ENCODE results near the gene MYOZ3. TPM values are rescaled to one million over a fixed set of nuclear protein-coding genes. Genes with fewer than 3 reads are reported as not detected.

The MYOZ3 gene
- total RNA-seq, 2 donors from 2014 or later = 2.0 to 3.5 TPM

- no peak for TF ChIP-seq CTCF (IDR thresholded peaks at IDR 0.05)
- Histone ChIP-seq H3K4me3 (peak overlapping the region in 1 of 2 donors; percentile 20), H3K27ac (peak overlapping the region; percentile 89 to 99), H3K27me3 (no peaks in the 10 kb centered on the region), H3K9me3 (no peaks in the 10 kb centered on the region), H3K4me1 (peaks cover 2 to 99% of the 10 kb centered on the region in 2 donors), H3K36me3 (no peaks in the 10 kb centered on the region)
- DNase-seq (ENCODE audit: low spot score) = no peak
Measured at GRCh38 chr5:150615141-150615699, 45.8 kb upstream of the MYOZ3 start.

- DNase-seq (ENCODE audit: low spot score) = no peak
Measured at GRCh38 chr5:150616024-150616470, 45.0 kb upstream of the MYOZ3 start.

GRCh38 chr5:150616506-150616905, 44.5 kb upstream of the MYOZ3 start:
- Histone ChIP-seq H3K9me3 (no peaks in the 10 kb centered on the region), H3K27me3 (no peaks in the 10 kb centered on the region), H3K36me3 (no peaks in the 10 kb centered on the region), H3K4me1 (peaks cover 2 to 94% of the 10 kb centered on the region in 2 donors), H3K4me3 (no peak overlapping the region), H3K27ac (peak overlapping the region; percentile 89 to 99)
- no peak for DNase-seq (ENCODE audit: low spot score)
- TF ChIP-seq CTCF (IDR thresholded peaks at IDR 0.05) = no peak

More at GRCh38 chr5:150616024-150616470, 45.0 kb upstream of the MYOZ3 start:
- peak overlapping the region in 1 of 2 donors; percentile 20 for H3K4me3 ChIP-seq
- peaks cover 2 to 95% of the 10 kb centered on the region in 2 donors for H3K4me1 ChIP-seq
- no peaks in the 10 kb centered on the region for H3K9me3 ChIP-seq
- TF ChIP-seq CTCF (IDR thresholded peaks at IDR 0.05) = no peak
- peak overlapping the region; percentile 89 to 99 for H3K27ac ChIP-seq
- no peaks in the 10 kb centered on the region for H3K36me3 ChIP-seq
- H3K27me3 ChIP-seq = no peaks in the 10 kb centered on the region

DNA sequence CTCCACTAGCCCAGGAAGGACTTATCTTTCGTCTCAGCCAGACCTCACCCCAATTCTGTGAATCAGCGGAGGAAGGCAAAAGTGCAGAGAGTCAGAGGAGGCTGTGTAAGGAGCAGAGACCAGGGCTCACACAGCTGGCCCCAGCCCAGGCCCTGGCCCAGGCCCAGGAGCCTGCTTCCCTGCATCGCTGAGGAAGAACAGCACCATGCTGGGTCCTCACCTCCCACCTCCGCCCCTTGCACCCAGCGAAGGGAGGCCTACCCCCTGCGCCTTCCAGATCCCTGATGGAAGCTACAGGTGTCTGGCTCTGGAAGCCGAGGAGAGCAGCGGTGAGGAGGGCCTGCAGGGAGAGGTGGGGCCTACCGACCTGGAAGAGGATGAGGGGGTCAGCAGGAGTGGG, 42.9 kb upstream of the MYOZ3 start:
- H3K27ac ChIP-seq = peak overlapping the region; percentile 89 to 99
- no peaks in the 10 kb centered on the region for H3K27me3 ChIP-seq
- no peak for DNase-seq (ENCODE audit: low spot score)
- no peak overlapping the region for H3K4me3 ChIP-seq
- no peaks in the 10 kb centered on the region for H3K9me3 ChIP-seq
- H3K4me1 ChIP-seq = peaks cover under 1 to 94% of the 10 kb centered on the region in 2 donors
- no peaks in the 10 kb centered on the region for H3K36me3 ChIP-seq
- no peak for TF ChIP-seq CTCF (IDR thresholded peaks at IDR 0.05)

- Histone ChIP-seq H3K36me3 (no peaks in the 10 kb centered on the region), H3K27me3 (no peaks in the 10 kb centered on the region), H3K9me3 (no peaks in the 10 kb centered on the region), H3K27ac (peak overlapping the region; percentile 89 to 99), H3K4me3 (no peak overlapping the region), H3K4me1 (peaks cover 0 to 94% of the 10 kb centered on the region in 2 donors)
- peak; percentile 75 for DNase-seq (ENCODE audit: low spot score)
- no peak for TF ChIP-seq CTCF (IDR thresholded peaks at IDR 0.05)
Measured at GRCh38 chr5:150618588-150619281, 42.3 kb upstream of the MYOZ3 start.

All from right atrium auricular region (tissue), 2 donors.